PC-9 (cell line): ENCODE results near the gene KAT6B. TPM values are rescaled to one million over a fixed set of nuclear protein-coding genes. Genes with fewer than 3 reads are reported as not detected.

ENCODE experiments used
- BruUV-seq: library from RNA; stranded (reverse); fragments of 400-500 nt; replicated peaks from 2 replicates; lab custom pipeline; 2021; lab: Mats Ljungman, UMichigan
- CTCF ChIA-PET: fragments of 300-600 bp; sonication (Branson Sonifier 250); formaldehyde crosslinking; loops from one replicate; lab custom pipeline; 2022; ENCODE audit warnings: antibody characterized with exemption; lab: Charles Lee
- POLR2A ChIA-PET: fragments of 300-600 bp; sonication (Branson Sonifier 250); formaldehyde crosslinking; loops from one replicate; lab custom pipeline; 2022; ENCODE audit warnings: antibody characterized with exemption; ENCODE audit not compliant: unreplicated experiment; lab: Charles Lee
- DNase-seq, 2 experiments: peaks; one replicate each; pipeline versions ENCODE4 v3.0.0 to v3.0.0-alpha.2; 2015 to 2022; ENCODE audit warnings: mixed read lengths in 1 of 2
- H2AFZ ChIP-seq: fragments of 200-600 bp; sonication (generic); 2 replicates; pipeline ENCODE4 v1.8.1; 2017; ENCODE audit warnings: antibody characterized with exemption
- H3F3A ChIP-seq: fragments of 200-600 bp; sonication (generic); 2 replicates; pipeline ENCODE4 v1.8.1; 2017; ENCODE audit warnings: antibody characterized with exemption, mild to moderate bottlenecking, low read depth; ENCODE audit not compliant: insufficient read depth
- H3K27ac ChIP-seq: fragments of 200-600 bp; sonication (generic); 2 replicates; pipeline ENCODE4 v1.6.1; 2016; ENCODE audit warnings: mixed run types
- H3K27me3 ChIP-seq: fragments of 200-600 bp; sonication (generic); 2 replicates; pipeline ENCODE4 v1.6.1; 2016; ENCODE audit warnings: low read depth, mixed run types; ENCODE audit not compliant: insufficient read depth
- H3K36me3 ChIP-seq: fragments of 200-600 bp; sonication (generic); 2 replicates; pipeline ENCODE4 v1.6.1; 2016; ENCODE audit warnings: low read depth, mixed run types
- H3K4me1 ChIP-seq: fragments of 200-600 bp; sonication (generic); replicated peaks from 2 replicates; pipeline ENCODE4 v1.6.1; 2016; ENCODE audit warnings: mixed run types; ENCODE audit not compliant: insufficient read depth
- H3K4me2 ChIP-seq: fragments of 200-600 bp; sonication (generic); 2 replicates; pipeline ENCODE4 v1.6.1; 2017; ENCODE audit warnings: mixed run types
- H3K4me3 ChIP-seq: fragments of 200-600 bp; sonication (generic); 2 replicates; pipeline ENCODE4 v1.6.1; 2016; ENCODE audit warnings: mixed run types
- H3K79me2 ChIP-seq: fragments of 200-600 bp; sonication (generic); 2 replicates; pipeline ENCODE4 v1.6.1; 2017; ENCODE audit warnings: low read depth, mixed run types
- H3K9me2 ChIP-seq: fragments of 200-600 bp; sonication (generic); 2 replicates; pipeline ENCODE4 v1.8.1; 2017; ENCODE audit warnings: mild to moderate bottlenecking; ENCODE audit not compliant: insufficient read depth
- H3K9me3 ChIP-seq: fragments of 200-600 bp; sonication (generic); 2 replicates; pipeline ENCODE4 v1.8.1; 2016; ENCODE audit warnings: low read depth; ENCODE audit not compliant: insufficient read depth
- H4K20me1 ChIP-seq: fragments of 200-600 bp; sonication (generic); 2 replicates; pipeline ENCODE4 v1.8.1; 2017; ENCODE audit not compliant: insufficient read depth
- EZH2 ChIP-seq: fragments of 200-600 bp; sonication (generic); IDR thresholded peaks from 2 replicates; pipeline ENCODE4 v1.8.0; 2017; ENCODE audit warnings: antibody characterized with exemption, low read depth
- intact Hi-C: fragments of 100-400 bp; cut with micrococcal nuclease; formaldehyde crosslinking; loops from one replicate; pipeline ENCODE4 v1.10.0; 2022; ENCODE audit not compliant: unreplicated experiment
- total RNA-seq: library from RNA; stranded (reverse); gene quantifications from 2 replicates; pipeline ENCODE4 v1.2.3, GENCODE V29; 2021
- TF ChIP-seq, protein P1 (sequence below): fragments of 200-600 bp; sonication (generic); conservative IDR thresholded peaks from 2 replicates; pipeline ENCODE4 v1.6.1; 2017; ENCODE audit warnings: mixed run types, antibody characterized with exemption, mild to moderate bottlenecking, moderate library complexity

The KAT6B gene
- total RNA-seq, 1 experiment from 2014 or later = 30.9 TPM

DNA sequence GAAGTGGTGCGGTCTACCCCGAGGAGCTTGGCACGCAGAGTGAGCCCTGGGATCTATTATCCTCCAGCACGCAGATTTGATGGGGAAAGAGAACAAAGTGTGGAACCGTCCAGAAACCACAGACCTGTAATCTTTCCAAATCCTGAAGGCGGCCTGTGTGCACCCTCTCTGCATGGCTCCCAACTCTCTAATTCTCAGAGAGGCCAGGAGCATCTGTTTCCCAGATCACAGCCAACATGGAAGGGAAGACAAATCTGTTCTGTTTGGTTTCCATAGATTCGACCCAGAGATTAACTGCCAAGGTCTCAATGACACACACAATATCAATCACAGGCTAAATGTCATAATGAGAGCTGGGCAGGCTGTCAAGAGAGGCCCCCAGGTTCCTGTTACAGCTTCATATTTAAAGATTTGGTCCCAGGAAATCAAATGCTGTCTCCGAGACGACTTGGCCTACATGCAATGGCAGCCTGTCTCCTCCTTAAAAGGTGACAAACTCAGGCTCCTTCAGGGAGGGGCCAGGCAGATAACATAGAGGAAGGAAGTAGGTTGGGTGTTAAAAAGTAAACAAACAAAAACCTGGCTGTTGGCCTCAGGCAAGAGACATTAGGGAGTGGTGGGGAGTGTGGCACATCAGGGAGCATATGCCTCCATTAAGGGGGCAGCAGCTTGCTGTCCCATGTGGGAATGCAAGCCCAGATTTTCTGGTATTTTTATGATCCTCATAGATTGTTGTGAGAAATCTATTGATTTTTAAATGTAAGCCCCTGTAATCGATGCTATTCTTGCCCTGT, 236.3 kb downstream of the KAT6B start:
- TF ChIP-seq, protein P1, sequence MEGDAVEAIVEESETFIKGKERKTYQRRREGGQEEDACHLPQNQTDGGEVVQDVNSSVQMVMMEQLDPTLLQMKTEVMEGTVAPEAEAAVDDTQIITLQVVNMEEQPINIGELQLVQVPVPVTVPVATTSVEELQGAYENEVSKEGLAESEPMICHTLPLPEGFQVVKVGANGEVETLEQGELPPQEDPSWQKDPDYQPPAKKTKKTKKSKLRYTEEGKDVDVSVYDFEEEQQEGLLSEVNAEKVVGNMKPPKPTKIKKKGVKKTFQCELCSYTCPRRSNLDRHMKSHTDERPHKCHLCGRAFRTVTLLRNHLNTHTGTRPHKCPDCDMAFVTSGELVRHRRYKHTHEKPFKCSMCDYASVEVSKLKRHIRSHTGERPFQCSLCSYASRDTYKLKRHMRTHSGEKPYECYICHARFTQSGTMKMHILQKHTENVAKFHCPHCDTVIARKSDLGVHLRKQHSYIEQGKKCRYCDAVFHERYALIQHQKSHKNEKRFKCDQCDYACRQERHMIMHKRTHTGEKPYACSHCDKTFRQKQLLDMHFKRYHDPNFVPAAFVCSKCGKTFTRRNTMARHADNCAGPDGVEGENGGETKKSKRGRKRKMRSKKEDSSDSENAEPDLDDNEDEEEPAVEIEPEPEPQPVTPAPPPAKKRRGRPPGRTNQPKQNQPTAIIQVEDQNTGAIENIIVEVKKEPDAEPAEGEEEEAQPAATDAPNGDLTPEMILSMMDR = no peak
- TF ChIP-seq EZH2 = no peak
- Histone ChIP-seq H3K27ac (no peak overlapping the region), H2AFZ (no peak overlapping the region), H3K27me3 (no peaks in the 10 kb centered on the region), H3K4me2 (no peak overlapping the region), H3F3A (no peaks in the 10 kb centered on the region), H3K4me1 (no peaks in the 10 kb centered on the region), H3K9me3 (no peaks in the 10 kb centered on the region), H3K4me3 (no peak overlapping the region), H4K20me1 (no peaks in the 10 kb centered on the region), H3K79me2 (no peaks in the 10 kb centered on the region), H3K36me3 (no peaks in the 10 kb centered on the region), H3K9me2 (no peaks in the 10 kb centered on the region)
- CTCF ChIA-PET = no interaction called here
- no TSS peak for BruUV-seq
- no peak for DNase-seq
- intact Hi-C loops = no loop called here
- POLR2A ChIA-PET = no interaction called here

DNA sequence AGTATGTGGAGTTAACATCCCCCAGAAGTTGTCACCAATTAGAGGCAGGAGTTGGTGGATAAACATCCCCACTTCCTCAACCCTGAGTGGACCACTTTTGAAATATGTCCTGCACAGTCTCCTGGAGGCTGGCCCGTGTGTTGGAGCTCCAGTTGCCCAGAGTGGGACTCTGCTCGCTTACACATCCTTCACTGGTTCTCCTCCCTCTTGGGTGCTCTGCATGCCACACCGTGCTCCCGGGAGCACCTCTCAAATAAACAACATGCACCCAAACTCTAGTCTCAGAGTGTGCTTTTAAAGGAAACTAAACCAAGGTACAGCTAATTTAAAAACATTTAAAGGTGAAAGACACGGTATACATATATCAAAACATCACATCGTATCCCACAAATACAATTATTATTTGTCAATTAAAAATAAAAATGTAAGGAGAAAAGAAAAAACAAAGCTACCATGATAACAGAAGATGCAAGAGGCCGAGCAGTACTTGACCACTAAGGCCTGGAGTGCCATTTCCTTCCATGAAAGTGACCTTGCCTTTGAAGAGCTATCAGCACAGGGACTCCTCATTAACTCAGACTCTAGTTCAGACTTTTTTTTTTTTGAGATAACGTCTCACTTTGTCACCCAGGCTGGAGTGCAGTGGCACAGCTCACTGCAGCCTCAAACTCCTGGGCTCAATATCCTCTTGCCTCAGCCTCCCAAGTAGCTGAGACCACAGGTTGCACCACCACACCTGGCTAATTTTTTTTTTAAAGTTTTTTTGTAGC, 237.2 kb downstream of the KAT6B start:
- no TSS peak for BruUV-seq
- no peak for DNase-seq
- Histone ChIP-seq H3K36me3 (no peaks in the 10 kb centered on the region), H3K79me2 (no peaks in the 10 kb centered on the region), H3F3A (no peaks in the 10 kb centered on the region), H3K4me2 (no peak overlapping the region), H3K4me1 (no peaks in the 10 kb centered on the region), H3K9me2 (no peaks in the 10 kb centered on the region), H3K4me3 (no peak overlapping the region), H3K27me3 (no peaks in the 10 kb centered on the region), H4K20me1 (no peaks in the 10 kb centered on the region), H3K9me3 (no peaks in the 10 kb centered on the region), H3K27ac (no peak overlapping the region), H2AFZ (no peak overlapping the region)
- ChIA-PET CTCF (interaction anchor here (0.7 kb wide), 1 partner anchor 25 kb away, joined by 5 read pairs; no protein-coding TSS in a partner anchor), POLR2A (no interaction called here)
- intact Hi-C loops = no loop called here
- no peak for TF ChIP-seq EZH2
- TF ChIP-seq, protein P1 = no peak

DNA sequence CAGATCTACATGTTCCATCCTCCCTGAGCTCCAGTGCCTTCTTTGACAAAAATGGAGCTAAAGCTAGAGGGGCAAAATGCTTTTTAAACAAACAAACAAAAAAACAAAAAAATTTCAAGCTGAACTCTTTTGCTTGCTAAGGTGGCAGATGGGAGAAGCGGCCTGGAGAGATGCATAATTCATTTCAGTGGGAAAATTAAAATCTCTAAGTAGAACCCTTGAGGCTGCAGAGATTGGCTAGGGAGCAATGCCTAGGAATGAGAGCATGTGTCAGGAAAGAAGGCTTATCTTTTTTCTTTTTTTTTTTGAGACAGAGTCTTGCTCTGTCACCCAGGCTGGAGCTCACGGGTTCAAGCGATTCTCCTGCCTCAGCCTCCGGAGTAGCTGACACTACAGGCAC, 238.7 kb downstream of the KAT6B start:
- Histone ChIP-seq H3K4me3 (no peak overlapping the region), H3K9me3 (no peaks in the 10 kb centered on the region), H2AFZ (no peak overlapping the region), H3K9me2 (no peaks in the 10 kb centered on the region), H3K36me3 (no peaks in the 10 kb centered on the region), H3K27ac (no peak overlapping the region), H3K27me3 (no peaks in the 10 kb centered on the region), H3K4me1 (no peaks in the 10 kb centered on the region), H3K79me2 (no peaks in the 10 kb centered on the region), H3K4me2 (no peak overlapping the region), H4K20me1 (no peaks in the 10 kb centered on the region), H3F3A (no peaks in the 10 kb centered on the region)
- CTCF ChIA-PET = no interaction called here
- no peak for DNase-seq
- TF ChIP-seq, protein P1 = no peak
- no peak for TF ChIP-seq EZH2
- BruUV-seq = no TSS peak
- POLR2A ChIA-PET = no interaction called here
- intact Hi-C loops = no loop called here
